Stomach (tissue), 9 donors: ENCODE measurements around the gene UNC5B. TPM values are rescaled to one million over a fixed set of nuclear protein-coding genes. Genes with fewer than 3 reads are reported as not detected.

Experiments used
- DNase-seq, 2 donors: peaks; one replicate each; pipeline versions ENCODE4 v3.0.0 to v3.0.0-alpha.2; 2013 to 2019
- H3K27ac ChIP-seq, 5 donors: fragments of 200-600 bp in 4 of 5; sonication (generic) in 4 of 5; one replicate each; pipeline ENCODE4 v1.5.1; 2013 to 2019; ENCODE audit warnings: mild to moderate bottlenecking in 1 of 5, moderate library complexity in 1 of 5
- H3K27me3 ChIP-seq, 3 donors: fragments of 200-600 bp; sonication (generic); one replicate each; pipeline ENCODE4 v1.5.1; 2017 to 2019; ENCODE audit warnings: mixed run types in 1 of 3
- H3K36me3 ChIP-seq, 4 donors: fragments of 200-600 bp; sonication (generic); 1 replicate in 3 of 4; 2 replicates in 1 of 4; pipeline ENCODE4 v1.5.1; 2016 to 2019
- H3K4me1 ChIP-seq, 4 donors: fragments of 200-600 bp; sonication (generic); one replicate each; pipeline ENCODE4 v1.5.1; 2016 to 2019
- H3K4me3 ChIP-seq, 4 donors: fragments of 200-600 bp; sonication (generic) in 3 of 4; one replicate each; pipeline ENCODE4 v1.5.1; 2016 to 2019; ENCODE audit warnings: mild to moderate bottlenecking in 1 of 4
- H3K9me3 ChIP-seq, 4 donors: fragments of 200-600 bp; sonication (generic); one replicate each; pipeline ENCODE4 v1.5.1; 2016 to 2019
- EP300 ChIP-seq: sonication (generic); formaldehyde crosslinking; IDR thresholded peaks from one replicate; pipeline ENCODE4 v1.6.1; 2017; ENCODE audit warnings: antibody characterized with exemption
- POLR2A ChIP-seq, 4 donors: fragments of 450-650 bp; IDR thresholded peaks; one replicate each; pipeline ENCODE4 v1.6.1; 2016; ENCODE audit warnings: antibody characterized with exemption in 4 of 4, control low read depth in 2 of 4, mild to moderate bottlenecking in 1 of 4, moderate library complexity in 1 of 4
- POLR2AphosphoS5 ChIP-seq, 3 donors: sonication (generic); formaldehyde crosslinking; IDR thresholded peaks; one replicate each; pipeline ENCODE4 v1.6.1; 2016; ENCODE audit warnings: antibody characterized with exemption in 3 of 3
- WGBS, 5 donors: extraction: QIAGEN DNeasy Blood & Tissue Kit in 3 of 5; methylation state at CpG; one replicate each; pipeline versions ENCODE4 v1.1.5 to v1.1.7; 2013 to 2018; 5-methylcytosine and 5-hydroxymethylcytosine counted together
- intact Hi-C: fragments of 100-400 bp; cut with DNase I; formaldehyde crosslinking; loops from one replicate; pipeline ENCODE4 v1.15.1; 2023; ENCODE audit warnings: low total_unique reads
- polyA plus RNA-seq, 3 donors: library from polyadenylated mRNA; stranded (reverse); fragments of 200-250 nt; gene quantifications; one replicate each; pipeline ENCODE4 v1.2.3, GENCODE V29; 2013
- total RNA-seq, 5 donors: library from RNA; depleted of rRNA; stranded (reverse); fragments of >200 nt; gene quantifications; one replicate each; pipeline versions ENCODE4 v1.1.0 to v1.2.3, GENCODE V29; 2014 to 2016
- TF ChIP-seq, protein P1 (sequence below), 7 experiments: fragments of 450-650 bp in 4 of 7; fragments of 200-600 bp in 3 of 7; sonication (generic) in 3 of 7; IDR thresholded peaks; one replicate each; pipeline ENCODE4 v1.5.1; 2016 to 2019; ENCODE audit warnings: antibody characterized with exemption in 7 of 7, control low read depth in 2 of 7, mild to moderate bottlenecking in 1 of 7
- donor health status: healthy with polysubstance abuse.
- donor health status: Bipolar disorder and iron deficiency.
- donor health status: healthy.

UNC5B gene
- total and polyA plus RNA-seq, 8 donors, result 1.4 to 42.9 (median 5.7) TPM

DNA sequence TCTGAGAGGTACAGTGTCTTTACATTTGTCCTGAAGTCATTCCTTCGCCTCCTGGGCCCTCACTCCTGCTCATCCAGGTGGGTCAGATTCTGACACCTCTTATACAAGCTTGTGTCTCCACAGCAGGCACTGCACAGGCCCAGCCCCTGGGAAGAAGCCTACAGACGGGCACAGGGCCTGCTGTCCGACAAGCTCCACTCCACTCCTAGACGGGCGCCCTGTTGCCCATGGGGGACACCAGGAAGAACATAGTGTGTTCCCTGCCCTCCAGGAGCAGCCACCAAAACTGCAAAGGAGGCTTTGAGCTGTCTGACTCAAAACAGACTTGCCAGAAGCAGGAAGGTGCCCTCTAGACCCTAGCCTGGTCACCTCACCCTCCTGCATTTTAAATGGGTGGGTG, 61.1 kb downstream of the UNC5B start:
- peaks cover 10 to 36% (median 18%) of the 10 kb centered on the region in 4 donors for H3K4me1 ChIP-seq
- DNase-seq, result no peak

DNA sequence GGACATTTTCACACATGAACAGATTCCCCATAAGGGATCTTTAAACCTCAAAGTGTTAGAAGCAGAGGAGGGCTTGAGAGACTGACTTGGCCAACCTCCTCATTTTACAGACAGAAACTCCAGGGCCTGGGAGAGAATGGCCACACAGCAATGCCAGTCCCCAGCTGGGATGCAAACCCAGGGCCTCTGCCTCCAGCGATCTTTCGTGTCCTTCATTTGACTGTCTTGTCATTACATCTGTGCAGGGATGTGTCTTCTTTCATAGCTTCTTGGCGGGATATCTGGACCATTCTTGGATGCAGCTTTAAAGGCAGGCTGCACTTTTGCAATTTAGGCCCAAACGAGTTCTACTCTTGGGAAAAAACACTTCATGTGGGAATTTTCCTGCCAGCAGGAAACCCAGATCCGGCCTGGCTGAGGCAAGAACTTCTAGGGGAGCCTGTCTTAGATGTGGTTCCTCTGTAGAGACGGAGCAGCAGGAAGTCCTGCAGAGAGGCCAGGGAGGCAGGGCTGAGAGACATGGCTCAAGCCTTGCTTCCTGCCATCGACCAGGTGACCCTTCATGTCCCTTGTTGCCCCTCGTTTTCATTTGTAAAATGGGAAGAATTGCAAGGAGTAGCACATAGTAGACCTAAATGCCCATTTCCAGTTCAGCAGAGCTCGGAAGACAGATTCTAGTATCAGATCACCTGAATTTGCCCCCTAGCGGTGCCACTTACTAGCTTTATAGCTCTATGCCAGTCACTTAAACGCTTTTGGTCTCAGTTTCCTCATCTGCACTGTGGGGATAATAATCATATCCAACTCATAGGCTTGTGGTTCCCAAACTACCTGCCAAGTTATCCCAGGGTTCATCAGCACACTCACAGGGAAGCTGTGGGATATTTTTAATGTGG, 62.8 kb downstream of the UNC5B start:
- peaks cover 0 to 20% (median 5%) of the 10 kb centered on the region in 4 donors for H3K4me1 ChIP-seq
- intact Hi-C loops, result loop anchor here (5.0 kb wide), 1 partner anchor 68 kb away; no protein-coding TSS in a partner anchor
- no peak overlapping the region for H3K4me3 ChIP-seq
- 71 to 79% (median 77%) methylated on average over 9 to 11 of the region's 11 CpGs for WGBS, 5 donors
- DNase-seq, result no peak
- H3K27ac ChIP-seq, result no peak overlapping the region
- no peak for TF ChIP-seq EP300
- H3K27me3 ChIP-seq, result no peaks in the 10 kb centered on the region
- H3K9me3 ChIP-seq, result no peaks in the 10 kb centered on the region
- peaks cover 0 to 8% (median 7%) of the 10 kb centered on the region in 4 donors for H3K36me3 ChIP-seq

More for the DNA sequence above, 61.1 kb downstream of the UNC5B start:
- H3K4me3 ChIP-seq, result no peak overlapping the region
- no peaks in the 10 kb centered on the region for H3K27me3 ChIP-seq
- no peak overlapping the region for H3K27ac ChIP-seq
- no peak for TF ChIP-seq EP300
- no peak for TF ChIP-seq POLR2A (IDR thresholded peaks at IDR 0.05)
- TF ChIP-seq POLR2AphosphoS5 (IDR thresholded peaks at IDR 0.05), result no peak
- TF ChIP-seq, protein P1, sequence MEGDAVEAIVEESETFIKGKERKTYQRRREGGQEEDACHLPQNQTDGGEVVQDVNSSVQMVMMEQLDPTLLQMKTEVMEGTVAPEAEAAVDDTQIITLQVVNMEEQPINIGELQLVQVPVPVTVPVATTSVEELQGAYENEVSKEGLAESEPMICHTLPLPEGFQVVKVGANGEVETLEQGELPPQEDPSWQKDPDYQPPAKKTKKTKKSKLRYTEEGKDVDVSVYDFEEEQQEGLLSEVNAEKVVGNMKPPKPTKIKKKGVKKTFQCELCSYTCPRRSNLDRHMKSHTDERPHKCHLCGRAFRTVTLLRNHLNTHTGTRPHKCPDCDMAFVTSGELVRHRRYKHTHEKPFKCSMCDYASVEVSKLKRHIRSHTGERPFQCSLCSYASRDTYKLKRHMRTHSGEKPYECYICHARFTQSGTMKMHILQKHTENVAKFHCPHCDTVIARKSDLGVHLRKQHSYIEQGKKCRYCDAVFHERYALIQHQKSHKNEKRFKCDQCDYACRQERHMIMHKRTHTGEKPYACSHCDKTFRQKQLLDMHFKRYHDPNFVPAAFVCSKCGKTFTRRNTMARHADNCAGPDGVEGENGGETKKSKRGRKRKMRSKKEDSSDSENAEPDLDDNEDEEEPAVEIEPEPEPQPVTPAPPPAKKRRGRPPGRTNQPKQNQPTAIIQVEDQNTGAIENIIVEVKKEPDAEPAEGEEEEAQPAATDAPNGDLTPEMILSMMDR (IDR thresholded peaks at IDR 0.05), result no peak
- no peaks in the 10 kb centered on the region for H3K36me3 ChIP-seq
- intact Hi-C loops, result no loop called here
- H3K9me3 ChIP-seq, result no peaks in the 10 kb centered on the region
- 86 to 95% (median 90%) methylated on average over 3 to 5 of the region's 5 CpGs for WGBS, 5 donors

DNA sequence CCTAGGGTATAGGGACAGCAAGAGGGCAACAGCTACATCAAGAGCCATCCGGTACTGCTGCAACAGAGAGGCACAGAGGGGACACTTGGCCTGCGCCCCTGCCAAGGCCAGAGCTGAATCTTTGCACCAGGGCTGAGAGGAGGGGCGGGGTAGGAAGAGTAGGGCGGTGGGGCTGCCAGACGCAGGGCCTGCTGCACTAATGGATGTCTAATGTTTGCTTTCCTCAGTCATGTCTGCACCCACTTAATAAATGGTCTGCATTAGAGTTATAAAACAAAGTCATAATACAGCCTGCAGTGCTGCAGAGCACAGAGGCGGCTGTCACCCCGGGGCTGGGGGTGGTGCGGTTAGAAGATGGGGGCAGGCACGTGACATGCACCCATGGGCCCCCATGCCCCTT, 64.5 kb downstream of the UNC5B start:
- WGBS, 5 donors, result 79 to 89% (median 82%) methylated on average over 9 of the region's 9 CpGs
- intact Hi-C loops, result loop anchor here (5.0 kb wide), 1 partner anchor 70 kb away; no protein-coding TSS in a partner anchor
- TF ChIP-seq POLR2A (IDR thresholded peaks at IDR 0.05) (no peak), POLR2AphosphoS5 (IDR thresholded peaks at IDR 0.05) (no peak), EP300 (no peak)
- TF ChIP-seq, protein P1 (IDR thresholded peaks at IDR 0.05), result no peak
- H3K36me3 ChIP-seq, result peaks cover 0 to 17% (median 13%) of the 10 kb centered on the region in 4 donors
- peaks cover 0 to 7% (median 2%) of the 10 kb centered on the region in 4 donors for H3K4me1 ChIP-seq
- no peak for DNase-seq
- H3K4me3 ChIP-seq, result no peak overlapping the region
- no peak overlapping the region for H3K27ac ChIP-seq
- H3K9me3 ChIP-seq, result no peaks in the 10 kb centered on the region
- H3K27me3 ChIP-seq, result no peaks in the 10 kb centered on the region

DNA sequence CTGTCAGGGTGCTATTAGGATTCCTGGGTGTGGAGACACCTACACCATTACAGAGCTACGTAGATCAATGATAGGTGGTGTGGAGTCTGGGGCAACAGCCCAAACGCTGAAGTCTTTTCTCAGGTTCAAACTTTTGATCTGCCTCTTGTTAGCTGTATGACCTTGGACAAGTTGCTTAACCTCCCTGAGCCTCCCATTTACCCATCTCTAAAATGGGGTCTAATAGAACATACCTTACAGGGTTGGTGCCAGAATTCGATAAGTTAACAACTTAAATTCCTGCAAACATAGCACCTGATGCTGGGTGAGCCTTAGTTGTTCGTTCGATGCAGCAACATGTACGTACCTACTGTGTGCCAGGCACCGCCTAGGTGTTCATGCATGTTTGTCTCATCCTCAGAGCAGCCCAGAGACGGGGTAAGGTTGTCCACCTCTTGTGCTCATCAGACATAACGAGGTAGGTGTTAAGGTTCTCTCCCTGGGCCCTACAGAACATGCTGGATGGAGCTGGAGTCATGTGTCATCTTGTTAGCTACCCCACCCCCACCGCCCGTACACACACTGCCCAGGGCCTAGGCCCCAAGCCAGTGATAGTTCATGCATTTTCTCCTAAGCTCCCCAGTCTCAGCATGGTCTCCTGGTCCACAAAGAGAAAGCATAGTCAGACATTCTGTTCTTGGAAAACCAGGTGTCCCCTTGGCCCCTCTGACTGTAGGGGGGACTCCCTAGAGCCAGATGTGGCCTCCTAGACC, 65.7 kb downstream of the UNC5B start:
- WGBS, 5 donors, result 91 to 97% (median 93%) methylated on average over 11 of the region's 11 CpGs

More for the DNA sequence above, 65.7 kb downstream of the UNC5B start:
- Histone ChIP-seq H3K27ac (no peak overlapping the region), H3K36me3 (peaks cover 0 to 29% (median 22%) of the 10 kb centered on the region in 4 donors), H3K9me3 (no peaks in the 10 kb centered on the region), H3K27me3 (no peaks in the 10 kb centered on the region), H3K4me3 (no peak overlapping the region), H3K4me1 (peaks cover 0 to 5% (median 0%) of the 10 kb centered on the region in 4 donors)
- TF ChIP-seq EP300, result no peak
- DNase-seq, result no peak
- intact Hi-C loops, result loop anchor here (5.0 kb wide), 1 partner anchor 71 kb away; no protein-coding TSS in a partner anchor
